Esophagus squamous epithelium (tissue), 4 donors: ENCODE results near the gene RSPH6A.

ENCODE experiments used
- POLR2A ChIP-seq, 4 donors: fragments of 450-650 bp; IDR thresholded peaks; one replicate each; pipeline ENCODE4 v1.6.1; 2017; ENCODE audit warnings: antibody characterized with exemption in 4 of 4, mild to moderate bottlenecking in 4 of 4, moderate library complexity in 3 of 4
- TF ChIP-seq, protein P1 (sequence below), 6 experiments: fragments of 450-650 bp in 4 of 6; fragments of 200-600 bp in 2 of 6; sonication (generic) in 2 of 6; IDR thresholded peaks; one replicate each; pipeline ENCODE4 v1.5.1; 2016 to 2019; ENCODE audit warnings: antibody characterized with exemption in 6 of 6, mild to moderate bottlenecking in 4 of 6, moderate library complexity in 4 of 6

DNA sequence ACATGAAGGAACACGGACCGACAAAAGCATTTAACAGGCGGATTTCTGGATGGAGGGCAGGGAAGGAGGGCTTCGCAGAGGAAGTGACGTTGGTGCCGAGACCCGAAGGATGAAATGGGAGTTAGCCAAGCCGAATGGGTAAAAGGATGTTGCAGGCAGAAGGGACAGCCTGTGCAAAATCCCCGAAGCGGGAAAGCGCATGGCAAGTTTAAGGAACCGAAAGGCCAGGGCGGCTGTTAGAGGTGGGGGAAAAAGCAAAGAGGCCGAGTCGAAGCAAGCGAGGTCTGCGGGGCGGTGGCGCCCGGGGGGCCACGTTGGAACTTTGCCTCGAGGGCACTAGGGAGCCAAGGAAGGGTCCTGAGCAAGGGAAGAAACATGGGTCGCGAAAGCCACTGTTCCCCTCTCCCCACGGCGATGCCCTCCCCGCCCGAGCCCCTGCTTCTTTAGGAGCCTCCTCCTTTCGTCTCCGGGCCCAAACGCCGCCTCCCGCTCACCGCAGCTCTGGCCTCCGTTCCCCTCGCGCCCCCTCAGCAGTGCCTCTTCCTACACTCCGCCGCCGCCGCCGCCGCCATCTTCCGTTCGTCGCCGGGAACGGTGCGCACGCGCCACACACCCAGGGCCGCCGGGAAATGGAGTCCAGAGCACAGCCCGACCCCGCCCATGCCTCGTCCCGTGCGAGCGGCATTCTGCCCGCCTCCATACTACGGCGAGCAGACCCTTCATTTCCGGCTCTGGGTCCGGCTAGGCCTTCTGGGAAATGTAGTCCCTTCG is 47.6 kb upstream of the RSPH6A start, which contains the start of gene SYMPK:
- TF ChIP-seq, protein P1, sequence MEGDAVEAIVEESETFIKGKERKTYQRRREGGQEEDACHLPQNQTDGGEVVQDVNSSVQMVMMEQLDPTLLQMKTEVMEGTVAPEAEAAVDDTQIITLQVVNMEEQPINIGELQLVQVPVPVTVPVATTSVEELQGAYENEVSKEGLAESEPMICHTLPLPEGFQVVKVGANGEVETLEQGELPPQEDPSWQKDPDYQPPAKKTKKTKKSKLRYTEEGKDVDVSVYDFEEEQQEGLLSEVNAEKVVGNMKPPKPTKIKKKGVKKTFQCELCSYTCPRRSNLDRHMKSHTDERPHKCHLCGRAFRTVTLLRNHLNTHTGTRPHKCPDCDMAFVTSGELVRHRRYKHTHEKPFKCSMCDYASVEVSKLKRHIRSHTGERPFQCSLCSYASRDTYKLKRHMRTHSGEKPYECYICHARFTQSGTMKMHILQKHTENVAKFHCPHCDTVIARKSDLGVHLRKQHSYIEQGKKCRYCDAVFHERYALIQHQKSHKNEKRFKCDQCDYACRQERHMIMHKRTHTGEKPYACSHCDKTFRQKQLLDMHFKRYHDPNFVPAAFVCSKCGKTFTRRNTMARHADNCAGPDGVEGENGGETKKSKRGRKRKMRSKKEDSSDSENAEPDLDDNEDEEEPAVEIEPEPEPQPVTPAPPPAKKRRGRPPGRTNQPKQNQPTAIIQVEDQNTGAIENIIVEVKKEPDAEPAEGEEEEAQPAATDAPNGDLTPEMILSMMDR (IDR thresholded peaks at IDR 0.05) = peak in 2 of 6 experiments; percentile 3 to 42
- TF ChIP-seq POLR2A (IDR thresholded peaks at IDR 0.05) = peak in 3 of 4 donors; percentile 34 to 78 (median 45)
